ENCODE results near the gene PTPN7. TPM values are rescaled to one million over a fixed set of nuclear protein-coding genes. Genes with fewer than 3 reads are reported as not detected.

Gene PTPN7
- total RNA-seq, 2 donors from 2014 or later, result not detected

- no peaks in the 10 kb centered on the region for H3K9me3 Mint-ChIP-seq
- DNase-seq, result peak; percentile 50
- peak overlapping the region; percentile 80 for H3K4me3 Mint-ChIP-seq
- H3K9ac ChIP-seq (ENCODE audit: extremely low read depth, low read length, poor library complexity, severe bottlenecking), result peak overlapping the region; percentile 53
- 9 to 35% methylated on average over 3 to 13 of the region's 13 CpGs for WGBS, 2 experiments (ENCODE audit: insufficient coverage in 1 of 2, insufficient read length in 1 of 2)
- no peak for TF ChIP-seq CTCF (conservative IDR thresholded peaks at IDR 0.05)
- peaks cover 16% of the 10 kb centered on the region for H3K36me3 ChIP-seq (ENCODE audit: control insufficient read depth, insufficient read depth, low read length)
- H3K27ac ChIP-seq (ENCODE audit: low read depth, low read length), result no peak overlapping the region
- no peaks in the 10 kb centered on the region for H3K27me3 ChIP-seq (ENCODE audit: control insufficient read depth, insufficient read depth, low read length, poor library complexity, severe bottlenecking)
- peak overlapping the region; percentile 84 for H3K4me3 ChIP-seq (ENCODE audit: low read length)
- peaks cover 8% of the 10 kb centered on the region for H3K27me3 Mint-ChIP-seq (ENCODE audit: insufficient read depth)
- H3K4me1 Mint-ChIP-seq, result peaks cover 22% of the 10 kb centered on the region
- H3K4me1 ChIP-seq (ENCODE audit: control insufficient read depth, insufficient read depth, low read length), result no peaks in the 10 kb centered on the region
- H3K36me3 Mint-ChIP-seq (ENCODE audit: low read depth), result peaks cover 6% of the 10 kb centered on the region
- no peaks in the 10 kb centered on the region for H3K9me3 ChIP-seq (ENCODE audit: control insufficient read depth, low read length)
- no peak overlapping the region for H3K27ac Mint-ChIP-seq
These were observed 15.2 kb downstream of the PTPN7 start for GRCh38 chr1:202145068-202145743.

GRCh38 chr1:202144402-202145067, 15.9 kb downstream of the PTPN7 start, which contains the start of gene ARL8A:
Gene ARL8A, minus strand, starts transcription at chr1:202144737. Its CDS starts 165 bp downstream, at chr1:202144572.
- H3K36me3 ChIP-seq (ENCODE audit: control insufficient read depth, insufficient read depth, low read length), result peaks cover 16% of the 10 kb centered on the region
- peak within 1 kb of the TSS; percentile 84 for H3K4me3 ChIP-seq (ENCODE audit: low read length)
- Mint-ChIP-seq H3K36me3 (ENCODE audit: low read depth) (peaks cover 6% of the 10 kb centered on the region), H3K27me3 (ENCODE audit: insufficient read depth) (peaks cover 8% of the 10 kb centered on the region), H3K27ac (peak within 1 kb of the TSS; percentile 61), H3K9me3 (no peaks in the 10 kb centered on the region), H3K4me1 (peaks cover 22% of the 10 kb centered on the region), H3K4me3 (peak within 1 kb of the TSS; percentile 80)
- peak; percentile 86 for DNase-seq
- 0 to 1% methylated on average over 21 to 82 of the region's 82 CpGs for WGBS, 2 experiments (ENCODE audit: insufficient coverage in 1 of 2, insufficient read length in 1 of 2)
- no peaks in the 10 kb centered on the region for H3K27me3 ChIP-seq (ENCODE audit: control insufficient read depth, insufficient read depth, low read length, poor library complexity, severe bottlenecking)
- no peaks in the 10 kb centered on the region for H3K9me3 ChIP-seq (ENCODE audit: control insufficient read depth, low read length)
- H3K9ac ChIP-seq (ENCODE audit: extremely low read depth, low read length, poor library complexity, severe bottlenecking), result peak within 1 kb of the TSS; percentile 53
- H3K4me1 ChIP-seq (ENCODE audit: control insufficient read depth, insufficient read depth, low read length), result no peaks in the 10 kb centered on the region
- TF ChIP-seq CTCF (conservative IDR thresholded peaks at IDR 0.05), result no peak
- H3K27ac ChIP-seq (ENCODE audit: low read depth, low read length), result peak within 1 kb of the TSS; percentile 49

GRCh38 chr1:202143768-202144401, 16.5 kb downstream of the PTPN7 start:
- WGBS, 2 experiments (ENCODE audit: insufficient coverage in 1 of 2, insufficient read length in 1 of 2), result 0% methylated on average over 11 to 58 of the region's 58 CpGs
- peaks cover 8% of the 10 kb centered on the region for H3K27me3 Mint-ChIP-seq (ENCODE audit: insufficient read depth)
- peak overlapping the region; percentile 61 for H3K27ac Mint-ChIP-seq

More at GRCh38 chr1:202143768-202144401, 16.5 kb downstream of the PTPN7 start:
- Mint-ChIP-seq H3K4me1 (peaks cover 22% of the 10 kb centered on the region), H3K4me3 (peak overlapping the region; percentile 80), H3K9me3 (no peaks in the 10 kb centered on the region), H3K36me3 (ENCODE audit: low read depth) (peaks cover 6% of the 10 kb centered on the region)
- Histone ChIP-seq H3K4me3 (ENCODE audit: low read length) (peak overlapping the region; percentile 84), H3K27me3 (ENCODE audit: control insufficient read depth, insufficient read depth, low read length, poor library complexity, severe bottlenecking) (no peaks in the 10 kb centered on the region), H3K9ac (ENCODE audit: extremely low read depth, low read length, poor library complexity, severe bottlenecking) (peak overlapping the region; percentile 29), H3K9me3 (ENCODE audit: control insufficient read depth, low read length) (no peaks in the 10 kb centered on the region), H3K4me1 (ENCODE audit: control insufficient read depth, insufficient read depth, low read length) (no peaks in the 10 kb centered on the region), H3K36me3 (ENCODE audit: control insufficient read depth, insufficient read depth, low read length) (peaks cover 16% of the 10 kb centered on the region), H3K27ac (ENCODE audit: low read depth, low read length) (no peak overlapping the region)
- peak; percentile 56 for DNase-seq
- TF ChIP-seq CTCF (conservative IDR thresholded peaks at IDR 0.05), result no peak

All from endodermal cell (in vitro differentiated cells).